ENCODE measurements around the gene ATP11A. TPM values are rescaled to one million over a fixed set of nuclear protein-coding genes. Genes with fewer than 3 reads are reported as not detected.

The ATP11A gene
- total RNA-seq, 2 experiments from 2014 or later: 28.8 to 30.2 TPM

DNA sequence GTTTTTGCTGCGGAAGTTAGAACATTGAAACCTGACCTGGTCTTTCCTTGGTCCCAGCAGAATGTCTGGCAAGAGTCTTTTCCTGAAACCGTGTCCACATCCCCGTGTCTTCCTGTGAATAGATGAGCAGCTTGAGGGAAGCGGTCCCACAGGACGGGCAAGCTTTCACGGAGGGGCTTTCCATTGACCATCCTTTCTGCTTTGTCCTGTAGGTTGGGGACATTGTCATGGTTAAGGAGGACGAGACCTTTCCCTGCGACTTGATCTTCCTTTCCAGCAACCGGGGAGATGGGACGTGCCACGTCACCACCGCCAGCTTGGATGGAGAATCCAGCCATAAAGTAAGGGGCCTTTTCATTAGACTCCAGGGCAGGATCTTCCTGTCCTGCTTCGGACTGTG lies 126.0 kb downstream of the ATP11A start:
- intact Hi-C loops (cut with micrococcal nuclease): no loop called here
- ChIA-PET CTCF (interaction anchor here (1.2 kb wide), 1 partner anchor 15 kb away, joined by 3 read pairs; no protein-coding TSS in a partner anchor), POLR2A (interaction anchor here (1.3 kb wide), 1 partner anchor 21 kb away, joined by 3 read pairs; no protein-coding TSS in a partner anchor)
- Mint-ChIP-seq H3K9me3 (no peaks in the 10 kb centered on the region), H3K36me3 (ENCODE audit: low read depth) (peaks cover 61% of the 10 kb centered on the region), H3K4me1 (ENCODE audit: low read depth) (no peaks in the 10 kb centered on the region), H3K27ac (no peak overlapping the region), H3K27me3 (no peaks in the 10 kb centered on the region), H3K4me3 (no peak overlapping the region)
- TF ChIP-seq, protein P1, sequence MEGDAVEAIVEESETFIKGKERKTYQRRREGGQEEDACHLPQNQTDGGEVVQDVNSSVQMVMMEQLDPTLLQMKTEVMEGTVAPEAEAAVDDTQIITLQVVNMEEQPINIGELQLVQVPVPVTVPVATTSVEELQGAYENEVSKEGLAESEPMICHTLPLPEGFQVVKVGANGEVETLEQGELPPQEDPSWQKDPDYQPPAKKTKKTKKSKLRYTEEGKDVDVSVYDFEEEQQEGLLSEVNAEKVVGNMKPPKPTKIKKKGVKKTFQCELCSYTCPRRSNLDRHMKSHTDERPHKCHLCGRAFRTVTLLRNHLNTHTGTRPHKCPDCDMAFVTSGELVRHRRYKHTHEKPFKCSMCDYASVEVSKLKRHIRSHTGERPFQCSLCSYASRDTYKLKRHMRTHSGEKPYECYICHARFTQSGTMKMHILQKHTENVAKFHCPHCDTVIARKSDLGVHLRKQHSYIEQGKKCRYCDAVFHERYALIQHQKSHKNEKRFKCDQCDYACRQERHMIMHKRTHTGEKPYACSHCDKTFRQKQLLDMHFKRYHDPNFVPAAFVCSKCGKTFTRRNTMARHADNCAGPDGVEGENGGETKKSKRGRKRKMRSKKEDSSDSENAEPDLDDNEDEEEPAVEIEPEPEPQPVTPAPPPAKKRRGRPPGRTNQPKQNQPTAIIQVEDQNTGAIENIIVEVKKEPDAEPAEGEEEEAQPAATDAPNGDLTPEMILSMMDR (IDR thresholded peaks at IDR 0.05): no peak
- ATAC-seq (no peak), DNase-seq (no peak)

DNA sequence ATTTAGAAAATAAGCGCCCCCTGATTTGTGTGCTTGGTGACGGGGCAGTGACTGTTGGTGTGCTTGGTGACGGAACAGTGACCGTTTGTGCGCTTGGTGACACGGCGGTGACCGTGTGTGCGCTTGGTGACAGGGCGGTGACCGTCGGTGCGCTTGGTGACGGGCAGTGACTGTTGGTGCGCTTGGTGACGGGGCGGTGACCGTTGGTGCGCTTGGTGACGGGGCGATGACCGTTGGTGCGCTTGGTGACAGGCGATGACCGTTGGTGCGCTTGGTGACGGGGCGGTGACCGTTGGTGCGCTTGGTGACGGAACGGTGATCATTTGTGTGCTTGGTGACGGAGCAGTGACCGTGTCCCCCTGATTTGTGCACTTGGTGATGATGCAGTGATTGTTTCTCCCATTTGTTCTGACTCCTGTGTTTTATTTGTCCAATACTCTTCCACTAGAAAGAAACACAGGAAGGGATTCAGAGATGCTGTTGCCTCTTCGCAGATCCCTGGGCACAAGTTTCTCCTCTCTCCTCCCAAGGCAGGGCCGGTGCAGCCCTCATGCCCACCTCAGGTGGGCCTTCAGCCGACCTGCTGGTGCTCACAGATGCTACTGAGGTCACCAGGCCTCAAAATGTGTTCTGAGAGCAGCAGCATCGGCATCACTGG lies 128.3 kb downstream of the ATP11A start:
- no peak for DNase-seq
- H3K4me1 Mint-ChIP-seq (ENCODE audit: low read depth): no peaks in the 10 kb centered on the region
- ChIA-PET POLR2A (no interaction called here), CTCF (no interaction called here)
- TF ChIP-seq, protein P1 (IDR thresholded peaks at IDR 0.05): no peak
- H3K36me3 Mint-ChIP-seq (ENCODE audit: low read depth): peaks cover 54% of the 10 kb centered on the region
- no peak overlapping the region for H3K27ac Mint-ChIP-seq
- no peak overlapping the region for H3K4me3 Mint-ChIP-seq
- no peaks in the 10 kb centered on the region for H3K9me3 Mint-ChIP-seq
- H3K27me3 Mint-ChIP-seq: no peaks in the 10 kb centered on the region
- no peak for ATAC-seq
- intact Hi-C loops (cut with micrococcal nuclease): no loop called here

DNA sequence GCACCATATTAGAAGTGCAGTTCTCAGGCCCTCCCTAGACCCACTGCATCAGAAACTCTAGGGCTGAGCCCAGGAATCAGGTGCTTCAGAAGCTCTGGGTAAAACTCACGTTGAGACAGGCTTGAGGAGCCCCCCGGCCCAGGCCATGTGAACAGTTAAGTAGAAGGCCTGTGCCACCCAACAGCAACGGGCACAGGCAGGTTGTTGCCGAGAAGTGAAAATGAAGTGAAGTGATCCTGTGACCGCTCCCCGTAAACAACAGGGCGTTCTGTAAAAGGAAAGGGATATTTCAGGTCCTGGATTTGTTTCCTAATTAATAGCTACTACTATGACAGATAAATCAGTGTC lies 128.8 kb downstream of the ATP11A start:
- ChIA-PET CTCF (no interaction called here), POLR2A (no interaction called here)
- TF ChIP-seq, protein P1 (IDR thresholded peaks at IDR 0.05): no peak
- H3K4me1 Mint-ChIP-seq (ENCODE audit: low read depth): no peaks in the 10 kb centered on the region
- intact Hi-C loops (cut with micrococcal nuclease): no loop called here
- DNase-seq (no peak), ATAC-seq (no peak)
- no peaks in the 10 kb centered on the region for H3K27me3 Mint-ChIP-seq
- no peaks in the 10 kb centered on the region for H3K9me3 Mint-ChIP-seq
- peaks cover 49% of the 10 kb centered on the region for H3K36me3 Mint-ChIP-seq (ENCODE audit: low read depth)
- no peak overlapping the region for H3K27ac Mint-ChIP-seq
- no peak overlapping the region for H3K4me3 Mint-ChIP-seq

DNA sequence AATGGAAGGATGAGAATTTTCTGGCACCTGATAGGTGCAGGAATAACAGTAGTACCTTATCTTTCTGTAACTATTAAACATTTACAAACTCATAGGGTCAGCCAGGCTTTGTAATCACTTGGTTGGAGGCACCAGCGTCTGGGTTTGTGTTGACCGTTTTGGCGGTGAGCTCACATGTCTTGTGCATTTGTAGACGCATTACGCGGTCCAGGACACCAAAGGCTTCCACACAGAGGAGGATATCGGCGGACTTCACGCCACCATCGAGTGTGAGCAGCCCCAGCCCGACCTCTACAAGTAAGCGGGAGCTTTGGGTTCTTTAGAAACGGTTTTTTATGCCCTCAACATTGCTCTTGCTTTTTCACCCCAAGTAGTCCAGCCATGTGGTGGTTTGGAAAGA lies 129.3 kb downstream of the ATP11A start:
- H3K36me3 Mint-ChIP-seq (ENCODE audit: low read depth): peaks cover 49% of the 10 kb centered on the region
- TF ChIP-seq, protein P1 (IDR thresholded peaks at IDR 0.05): no peak
- ATAC-seq (no peak), DNase-seq (no peak)
- intact Hi-C loops (cut with micrococcal nuclease): no loop called here
- no peaks in the 10 kb centered on the region for H3K9me3 Mint-ChIP-seq
- ChIA-PET CTCF (no interaction called here), POLR2A (interaction anchor here (0.6 kb wide), 1 partner anchor 126 kb away, joined by 3 read pairs; no protein-coding TSS in a partner anchor)
- H3K4me3 Mint-ChIP-seq: no peak overlapping the region
- H3K27me3 Mint-ChIP-seq: no peaks in the 10 kb centered on the region
- H3K27ac Mint-ChIP-seq: no peak overlapping the region
- no peaks in the 10 kb centered on the region for H3K4me1 Mint-ChIP-seq (ENCODE audit: low read depth)

DNA sequence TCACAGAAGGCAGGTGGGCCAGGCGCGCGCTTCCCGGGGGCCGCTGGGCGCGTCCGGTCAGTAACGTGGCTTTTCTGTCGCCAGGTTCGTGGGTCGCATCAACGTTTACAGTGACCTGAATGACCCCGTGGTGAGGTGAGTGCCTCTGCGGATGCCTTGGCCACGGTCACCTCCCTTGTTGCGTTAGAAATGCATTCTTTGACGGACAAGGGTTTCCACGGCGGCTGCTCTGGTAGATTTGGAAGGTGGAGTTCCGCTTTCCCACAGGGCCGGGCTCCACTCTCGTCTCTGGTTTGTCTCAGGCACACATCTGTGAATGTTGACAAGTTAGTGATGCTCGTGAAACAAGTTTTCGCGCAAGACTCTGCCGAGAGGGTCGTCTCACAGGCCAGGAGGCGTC lies 130.0 kb downstream of the ATP11A start:
- Mint-ChIP-seq H3K9me3 (no peaks in the 10 kb centered on the region), H3K27me3 (no peaks in the 10 kb centered on the region), H3K27ac (no peak overlapping the region), H3K4me3 (no peak overlapping the region), H3K4me1 (ENCODE audit: low read depth) (no peaks in the 10 kb centered on the region), H3K36me3 (ENCODE audit: low read depth) (peaks cover 49% of the 10 kb centered on the region)
- ATAC-seq (no peak), DNase-seq (no peak)
- ChIA-PET CTCF (no interaction called here), POLR2A (interaction anchor here (0.6 kb wide), 1 partner anchor 81 kb away, joined by 3 read pairs; no protein-coding TSS in a partner anchor)
- TF ChIP-seq, protein P1 (IDR thresholded peaks at IDR 0.05): no peak
- intact Hi-C loops (cut with micrococcal nuclease): no loop called here
